Measurements from ENCODE around the gene PUSL1.

PUSL1 gene

DNA sequence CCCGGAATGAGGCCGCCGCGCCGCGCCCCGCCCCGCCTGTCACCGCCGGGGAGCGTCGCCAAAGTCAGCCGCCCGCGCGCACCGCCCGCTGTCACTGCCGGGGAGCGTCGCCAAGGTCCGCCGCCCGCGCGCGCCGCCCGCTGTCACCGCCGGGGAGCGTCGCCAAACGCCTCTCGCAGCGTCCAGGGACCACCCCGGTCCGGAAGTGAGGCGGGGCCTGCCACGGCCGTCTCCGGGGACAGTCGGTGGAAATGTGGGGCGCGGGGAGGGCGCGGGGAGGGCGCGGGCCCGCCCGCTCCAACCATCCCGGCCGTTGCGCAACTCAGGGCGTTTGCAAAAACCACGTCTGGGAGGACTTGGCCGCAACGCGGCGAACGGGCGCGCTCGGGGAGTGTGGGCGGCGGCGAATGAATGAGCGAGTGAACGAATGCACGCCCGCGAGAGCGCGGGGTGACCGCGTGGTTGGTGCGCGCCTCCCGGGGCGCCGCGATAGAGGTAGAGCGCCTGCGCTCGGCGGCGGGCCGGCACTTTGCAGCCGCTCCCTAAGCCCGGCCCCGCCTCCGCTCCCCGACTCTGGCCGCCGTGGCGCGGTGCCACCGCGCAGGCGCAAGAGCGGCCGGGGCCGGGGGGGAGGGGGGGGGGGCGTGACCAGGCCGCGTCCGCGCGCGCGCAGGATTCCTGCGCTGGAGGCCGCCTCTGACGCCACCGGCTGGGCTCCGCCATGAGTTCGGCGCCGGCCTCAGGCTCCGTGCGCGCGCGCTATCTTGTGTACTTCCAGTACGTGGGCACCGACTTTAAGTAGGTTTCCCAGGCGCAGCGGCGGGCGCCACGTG lies at the start of gene PUSL1, which contains the start of gene ACAP3:
TSS of gene PUSL1 (plus strand) at position 675 of the 833 bp plus-strand sequence. CDS start at position 722, 47 bp downstream.
TSS of gene ACAP3 (minus strand) at position 8 of the 833 bp plus-strand sequence. CDS start 115 bp downstream, outside the sequence.
- peak; percentile 91 for DNase-seq (ENCODE audit: low read depth)

GRCh38 chr1:1259119-1259488 lies 49.3 kb upstream of the PUSL1 start:
- no peak for DNase-seq (ENCODE audit: low read depth)

GRCh38 chr1:1259540-1259939 lies 48.9 kb upstream of the PUSL1 start:
- DNase-seq (ENCODE audit: low read depth): no peak

GRCh38 chr1:1259951-1260600 lies 48.3 kb upstream of the PUSL1 start:
- DNase-seq (ENCODE audit: low read depth): no peak

- DNase-seq (ENCODE audit: low read depth): no peak
Measured at GRCh38 chr1:1260843-1261560, 47.4 kb upstream of the PUSL1 start.

DNA sequence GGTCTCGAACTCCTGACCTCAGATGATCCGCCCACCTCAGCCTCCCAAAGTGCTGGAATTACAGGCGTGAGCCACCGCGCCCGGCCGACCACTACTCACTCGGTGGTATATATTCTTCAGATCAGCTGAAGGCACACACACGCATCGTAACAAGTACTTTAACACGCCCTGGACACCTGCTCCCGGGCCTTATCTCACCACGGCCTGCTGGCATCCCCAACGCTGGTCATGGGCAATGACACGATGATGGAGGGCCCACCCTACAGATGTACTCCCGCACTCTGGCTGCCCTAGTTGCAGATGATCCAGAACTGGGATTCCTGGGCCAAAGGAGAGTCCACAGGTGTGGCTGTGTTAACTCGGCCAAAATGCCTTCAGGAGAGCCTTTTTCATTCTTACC lies 46.3 kb upstream of the PUSL1 start:
- no peak for DNase-seq (ENCODE audit: low read depth)

- DNase-seq (ENCODE audit: low read depth): no peak
Measured at GRCh38 chr1:1262758-1263157, 45.6 kb upstream of the PUSL1 start.

GRCh38 chr1:1264026-1264425 lies 44.4 kb upstream of the PUSL1 start:
- DNase-seq (ENCODE audit: low read depth): no peak

GRCh38 chr1:1264868-1265272 lies 43.5 kb upstream of the PUSL1 start:
- no peak for DNase-seq (ENCODE audit: low read depth)

GRCh38 chr1:1267488-1268283 lies 40.7 kb upstream of the PUSL1 start:
- DNase-seq (ENCODE audit: low read depth): no peak

DNA sequence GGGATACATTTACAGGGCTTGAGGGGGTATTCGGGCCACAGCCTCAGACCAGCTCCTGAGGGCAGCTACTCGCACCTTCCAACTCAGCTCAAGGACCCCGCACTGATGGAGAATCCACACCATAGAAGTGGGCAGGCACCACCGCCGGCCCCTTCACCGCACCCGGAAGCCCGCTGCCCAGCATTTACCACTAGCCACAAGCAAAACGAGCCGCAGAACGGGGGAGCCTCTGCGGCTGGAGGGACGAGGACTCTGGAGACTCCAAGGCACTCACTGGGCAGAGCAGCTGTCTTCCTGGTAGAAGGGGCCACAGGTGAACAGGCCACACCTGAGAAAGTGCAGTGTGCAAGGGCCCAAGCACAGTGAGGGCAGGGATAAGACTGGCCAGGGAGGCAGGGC lies 40.1 kb upstream of the PUSL1 start:
- no peak for DNase-seq (ENCODE audit: low read depth)

DNA sequence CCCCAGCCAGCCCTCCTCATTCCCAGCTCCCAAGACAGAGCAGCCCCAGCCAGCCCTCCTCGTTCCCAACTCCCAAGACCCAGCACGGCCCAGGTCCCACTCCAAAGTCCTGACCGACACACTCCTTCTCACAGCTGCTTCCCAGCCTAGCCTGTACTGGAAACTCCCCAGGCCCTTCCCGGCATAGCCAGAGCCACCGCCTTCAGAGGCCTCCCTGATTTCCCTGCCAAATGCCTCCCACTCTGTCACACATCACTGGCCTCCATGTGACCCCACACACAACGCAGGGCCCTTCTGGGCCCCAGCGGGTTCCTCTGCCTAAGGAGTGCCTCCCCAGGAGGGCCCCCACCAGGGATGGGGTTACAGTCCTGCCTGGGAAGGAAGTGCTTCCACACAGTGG lies 37.6 kb upstream of the PUSL1 start:
- no peak for DNase-seq (ENCODE audit: low read depth)

DNA sequence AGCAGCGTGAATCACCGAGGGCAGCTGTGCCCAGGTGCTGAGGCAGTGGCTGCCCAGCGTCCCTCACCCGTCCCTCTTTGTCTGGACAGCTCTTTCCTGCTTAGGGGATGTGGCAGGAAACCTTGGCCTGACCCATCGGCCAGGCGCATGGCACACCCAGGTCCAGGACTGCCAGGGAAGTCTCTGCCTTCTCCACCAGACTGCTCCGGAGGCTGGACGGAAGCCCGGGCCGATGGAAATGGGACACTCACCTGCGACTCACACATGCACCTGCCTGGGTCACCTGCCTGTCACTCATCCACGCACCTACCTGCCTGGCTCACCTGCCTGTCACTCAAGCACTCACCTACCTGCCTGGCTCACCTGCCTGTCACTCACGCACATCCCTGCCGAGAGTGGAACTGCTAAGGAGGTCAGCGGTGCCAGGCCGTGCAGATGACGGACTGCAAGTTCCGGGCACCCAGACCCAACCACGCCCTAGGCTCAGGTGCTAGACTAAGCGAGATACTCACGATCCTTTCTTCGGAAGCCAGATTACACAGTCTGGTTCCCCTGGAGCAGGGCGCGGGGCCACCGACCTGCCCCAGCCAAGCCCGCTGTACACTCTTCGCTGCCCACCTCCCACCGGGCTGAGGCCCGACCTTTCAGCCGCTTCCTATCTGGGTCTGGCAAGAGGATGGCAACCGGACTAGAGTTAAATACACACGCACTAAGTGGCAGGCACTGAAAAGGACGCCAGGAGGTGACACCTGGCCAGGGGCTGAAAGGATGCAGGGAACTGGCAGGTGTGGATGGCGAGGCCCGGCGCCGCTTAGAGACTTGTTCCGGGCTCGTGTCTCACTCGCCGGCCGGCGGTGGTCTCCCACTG lies 35.8 kb upstream of the PUSL1 start:
- DNase-seq (ENCODE audit: low read depth): no peak

DNA sequence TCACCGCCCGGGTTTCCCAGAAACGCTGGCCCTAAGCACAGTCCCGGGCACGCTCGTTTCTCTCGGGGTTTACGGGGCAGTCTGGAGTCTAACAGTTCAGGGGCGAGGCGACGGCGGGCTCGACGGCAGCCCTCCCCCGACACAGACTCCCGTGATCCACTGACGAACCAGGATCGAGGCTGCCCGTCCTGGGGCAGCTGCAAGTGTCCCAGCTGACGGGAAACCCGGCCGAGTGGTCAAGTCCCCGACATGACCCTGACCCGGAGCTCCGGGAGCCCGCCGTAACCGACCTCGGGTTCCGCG lies 35.2 kb upstream of the PUSL1 start:
- no peak for DNase-seq (ENCODE audit: low read depth)

DNA sequence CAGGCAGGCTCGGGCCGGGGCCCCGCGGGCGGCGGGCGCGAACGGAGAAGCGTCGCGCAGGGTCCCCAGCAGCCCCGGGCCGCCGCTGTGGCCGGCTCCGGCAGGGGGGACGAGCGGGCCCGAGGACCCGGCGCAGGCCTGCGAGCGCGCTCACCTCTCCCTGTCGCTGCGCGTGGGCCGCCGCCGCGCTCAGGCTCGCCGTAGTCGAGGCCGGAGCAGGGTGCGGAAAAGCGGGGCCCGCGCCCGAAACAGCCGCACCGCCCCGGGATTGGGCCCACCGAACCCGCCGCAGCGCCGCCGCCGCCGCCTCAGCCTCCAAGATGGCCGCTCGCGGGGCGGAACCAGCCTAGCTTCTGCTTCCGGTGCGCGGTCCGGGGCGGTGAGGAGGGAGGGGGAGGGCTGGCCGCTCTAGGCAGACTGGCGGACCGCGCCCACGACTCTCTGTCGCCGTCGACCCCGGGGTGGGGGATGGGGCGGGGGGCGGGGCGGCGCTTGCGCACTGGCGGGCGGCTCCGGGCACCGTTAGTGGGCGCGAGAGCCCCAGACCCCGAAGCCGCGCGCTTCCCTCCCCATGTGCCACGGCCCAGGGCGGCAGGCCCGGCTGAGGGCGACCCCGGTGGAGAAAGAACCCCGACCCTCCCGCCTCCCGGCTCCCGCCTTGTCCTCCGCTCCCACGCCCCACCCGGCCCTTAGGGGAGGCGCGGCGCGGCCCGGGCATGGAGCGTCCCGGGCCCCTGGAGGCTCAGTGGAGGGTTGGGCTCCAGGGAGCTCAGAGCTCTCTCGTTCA lies 34.7 kb upstream of the PUSL1 start, which contains the start of gene UBE2J2:
TSS of gene UBE2J2 (minus strand) at position 343 of the 787 bp plus-strand sequence. CDS start 5,862 bp downstream, outside the sequence.
- DNase-seq (ENCODE audit: low read depth): peak; percentile 94

GRCh38 chr1:1274299-1274930 lies 34.0 kb upstream of the PUSL1 start:
- no peak for DNase-seq (ENCODE audit: low read depth)

DNA sequence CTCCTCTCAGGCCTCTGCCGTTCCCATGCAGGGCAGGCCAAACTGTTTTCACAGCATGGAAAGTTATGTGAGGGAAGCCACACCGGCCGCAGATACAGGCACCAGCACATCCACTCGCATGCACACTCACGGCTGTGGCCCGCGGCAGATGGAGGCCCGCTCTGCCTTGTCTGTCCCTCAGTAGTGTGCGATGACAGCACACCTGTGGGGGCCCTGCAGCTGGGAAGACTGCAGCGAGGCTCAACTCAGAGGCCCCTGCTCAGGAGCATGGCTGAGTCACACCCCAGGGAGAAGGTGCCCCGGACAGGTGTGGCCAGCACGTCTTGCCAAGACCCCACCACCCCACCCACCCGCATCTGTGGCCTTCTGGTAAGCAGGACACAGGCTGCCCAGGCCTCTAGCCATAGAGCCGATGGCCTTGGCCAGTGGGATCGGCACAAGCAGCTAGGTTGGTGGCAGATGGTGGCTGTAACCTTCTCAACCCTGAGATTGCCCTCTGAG lies 33.4 kb upstream of the PUSL1 start:
- no peak for DNase-seq (ENCODE audit: low read depth)

- DNase-seq (ENCODE audit: low read depth): no peak
Measured at GRCh38 chr1:1275836-1276235, 32.6 kb upstream of the PUSL1 start.

DNA sequence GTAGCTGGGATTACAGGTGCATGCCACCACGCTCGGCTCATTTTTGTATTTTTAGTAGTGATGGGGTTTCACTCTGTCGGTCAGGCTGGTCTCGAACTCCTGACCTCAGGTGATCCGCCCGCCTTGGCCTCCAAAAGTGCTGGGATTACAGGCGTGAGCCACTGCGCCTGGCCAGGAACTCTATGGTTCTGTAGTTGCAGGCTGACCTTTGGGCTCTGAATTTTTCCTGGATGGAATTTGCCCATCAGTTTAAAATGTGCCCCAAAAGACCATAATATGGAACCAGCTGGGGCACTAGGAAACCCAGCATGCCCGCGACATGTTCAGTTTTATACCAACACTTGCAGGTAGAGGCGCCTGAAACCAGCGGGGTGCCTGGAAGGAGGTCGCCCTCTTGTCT lies 29.8 kb upstream of the PUSL1 start:
- no peak for DNase-seq (ENCODE audit: low read depth)

DNA sequence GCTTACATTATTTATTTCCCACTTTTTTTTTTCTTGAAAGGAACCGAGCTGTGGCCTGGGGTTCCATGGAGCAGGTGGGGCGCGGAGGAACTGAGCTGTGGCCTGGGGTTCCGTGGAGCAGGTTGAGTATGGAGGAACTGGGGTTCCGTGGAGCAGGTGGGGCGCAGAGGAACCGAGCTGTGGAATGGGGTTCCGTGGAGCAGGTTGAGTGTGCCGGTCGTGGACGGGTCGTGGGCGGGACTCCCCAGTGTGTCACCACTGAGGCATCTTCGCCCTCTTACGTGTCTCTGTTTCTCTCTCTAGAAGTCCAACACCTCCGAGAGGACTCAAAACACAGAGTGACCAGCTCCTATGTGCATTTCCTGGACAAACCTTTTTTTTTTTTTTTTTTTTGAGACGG lies 29.4 kb upstream of the PUSL1 start:
- DNase-seq (ENCODE audit: low read depth): no peak

All from activated T-cell treated with anti-CD3 and anti-CD28 coated beads for 48 hours (primary cell).